ENCODE data around the gene CFAP90.

The CFAP90 gene

GRCh38 chr5:7789567-7789966, 61.4 kb downstream of the CFAP90 start:
- Histone ChIP-seq H3K36me3 (ENCODE audit: control insufficient read depth, insufficient read depth, low read length) (no peaks in the 10 kb centered on the region), H3K4me3 (replicated peaks; ENCODE audit: low read depth, low read length) (no peak overlapping the region), H3K27me3 (replicated peaks; ENCODE audit: control insufficient read depth, insufficient read depth, low read length) (no peaks in the 10 kb centered on the region)
- no peak for DNase-seq (ENCODE audit: extremely low read depth, insufficient read length)
- no peak for TF ChIP-seq CTCF (IDR thresholded peaks at IDR 0.05; ENCODE audit: insufficient read depth, low read length, poor library complexity, severe bottlenecking)

- Histone ChIP-seq H3K4me3 (replicated peaks; ENCODE audit: low read depth, low read length) (no peak overlapping the region), H3K36me3 (ENCODE audit: control insufficient read depth, insufficient read depth, low read length) (no peaks in the 10 kb centered on the region), H3K27me3 (replicated peaks; ENCODE audit: control insufficient read depth, insufficient read depth, low read length) (no peaks in the 10 kb centered on the region)
- no peak for TF ChIP-seq CTCF (IDR thresholded peaks at IDR 0.05; ENCODE audit: insufficient read depth, low read length, poor library complexity, severe bottlenecking)
- no peak for DNase-seq (ENCODE audit: extremely low read depth, insufficient read length)
These were observed 63.2 kb downstream of the CFAP90 start for GRCh38 chr5:7787770-7788169.

- Histone ChIP-seq H3K36me3 (ENCODE audit: control insufficient read depth, insufficient read depth, low read length) (no peaks in the 10 kb centered on the region), H3K27me3 (replicated peaks; ENCODE audit: control insufficient read depth, insufficient read depth, low read length) (no peaks in the 10 kb centered on the region), H3K4me3 (replicated peaks; ENCODE audit: low read depth, low read length) (no peak overlapping the region)
- TF ChIP-seq CTCF (IDR thresholded peaks at IDR 0.05; ENCODE audit: insufficient read depth, low read length, poor library complexity, severe bottlenecking), result no peak
- no peak for DNase-seq (ENCODE audit: extremely low read depth, insufficient read length)
These were observed 66.1 kb downstream of the CFAP90 start for GRCh38 chr5:7784683-7785380.

- Histone ChIP-seq H3K4me3 (replicated peaks; ENCODE audit: low read depth, low read length) (no peak overlapping the region), H3K36me3 (ENCODE audit: control insufficient read depth, insufficient read depth, low read length) (no peaks in the 10 kb centered on the region), H3K27me3 (replicated peaks; ENCODE audit: control insufficient read depth, insufficient read depth, low read length) (no peaks in the 10 kb centered on the region; the same call in 1 of the 2 replicates)
- no peak for TF ChIP-seq CTCF (IDR thresholded peaks at IDR 0.05; ENCODE audit: insufficient read depth, low read length, poor library complexity, severe bottlenecking)
- DNase-seq (ENCODE audit: extremely low read depth, insufficient read length), result no peak
These were observed 69.0 kb downstream of the CFAP90 start for GRCh38 chr5:7781899-7782298.

All from GM06990 (cell line).